OCI-LY1 (cell line): ENCODE measurements around the gene FAM107B.

ENCODE experiments used
- CTCF ChIP-seq: fragments of 200-600 bp; sonication (generic), shearing (Covaris generic); IDR thresholded peaks from 2 replicates; pipeline ENCODE4 v1.5.1; 2017; ENCODE audit warnings: mild to moderate bottlenecking, antibody characterized with exemption, low read length, moderate library complexity, mixed read lengths
- EZH2 ChIP-seq: fragments of 200-600 bp; sonication (generic), shearing (Covaris generic); IDR thresholded peaks from 2 replicates; pipeline ENCODE4 v1.8.0; 2017; ENCODE audit warnings: borderline replicate concordance, mixed run types, mild to moderate bottlenecking, antibody characterized with exemption, low read length, moderate library complexity, mixed read lengths

DNA sequence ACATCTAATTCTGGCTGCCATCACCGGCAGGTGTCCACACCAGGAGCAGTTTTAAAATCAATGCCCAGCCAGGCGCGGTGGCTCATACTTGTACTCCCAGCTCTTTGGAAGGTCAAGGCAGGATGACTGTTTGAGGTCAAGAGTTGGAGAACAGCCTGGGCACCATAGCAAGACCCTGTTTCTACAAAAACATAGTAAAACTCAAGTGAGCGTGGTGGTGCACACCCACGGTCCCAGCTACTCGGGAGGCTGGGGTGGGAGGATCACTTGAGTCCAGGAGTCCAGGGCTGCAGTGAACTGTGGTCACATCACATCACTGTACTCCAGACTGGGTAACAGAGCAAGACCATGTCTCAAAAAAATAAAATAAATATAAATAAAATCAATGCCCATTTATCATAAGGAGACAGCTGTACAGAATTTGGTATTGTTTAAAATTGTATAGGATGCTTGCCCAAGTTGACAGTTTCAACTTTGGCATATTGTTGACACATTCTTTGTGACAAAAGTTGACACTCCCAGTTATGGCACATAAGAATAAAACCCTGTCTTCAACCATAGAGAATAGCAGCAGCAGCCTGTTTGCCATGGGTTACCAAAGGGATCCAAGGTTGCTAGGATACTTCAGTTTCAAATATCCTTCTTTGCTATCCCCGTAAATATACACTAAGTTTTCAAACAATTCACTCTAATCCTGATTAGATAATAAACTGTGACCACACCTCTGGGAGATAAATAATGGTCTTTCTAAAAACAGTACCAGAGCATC is 193.0 kb downstream of the FAM107B start:
- TF ChIP-seq CTCF (no peak), EZH2 (no peak)
